GM19438 (cell line): Measurements from ENCODE around the gene PDZD2.
"Not testable (repeated sequence)": the region's sequence is repeated elsewhere in the genome, so short reads cannot be mapped to it uniquely, and the experiment has no call there.

Experiments used
- ATAC-seq: cut with Tn5 transposase; IDR thresholded peaks from one replicate; pipeline ENCODE4 v1.9.1; 2021; ENCODE audit warnings: low read depth; ENCODE audit not compliant: unreplicated experiment

PDZD2 gene

GRCh38 chr5:32023816-32024215 is 384.9 kb downstream of the PDZD2 start:
- no peak for ATAC-seq

- ATAC-seq: no peak
Observed at GRCh38 chr5:32024751-32025150, 385.8 kb downstream of the PDZD2 start.

GRCh38 chr5:32027093-32027716 is 388.3 kb downstream of the PDZD2 start:
- ATAC-seq: no peak

GRCh38 chr5:32027717-32028458 is 389.0 kb downstream of the PDZD2 start:
- no peak for ATAC-seq

GRCh38 chr5:32029261-32029660 is 390.3 kb downstream of the PDZD2 start:
- no peak for ATAC-seq

- ATAC-seq: no peak
Observed at GRCh38 chr5:32029781-32030180, 390.9 kb downstream of the PDZD2 start.

GRCh38 chr5:32030222-32030621 is 391.3 kb downstream of the PDZD2 start:
- ATAC-seq: no peak

- no peak for ATAC-seq
Observed at GRCh38 chr5:32030686-32031085, 391.8 kb downstream of the PDZD2 start.

- no peak for ATAC-seq
Observed at GRCh38 chr5:32031089-32031488, 392.2 kb downstream of the PDZD2 start.

GRCh38 chr5:32038523-32038922 is 399.6 kb downstream of the PDZD2 start:
- no peak for ATAC-seq

GRCh38 chr5:32039133-32039532 is 400.2 kb downstream of the PDZD2 start:
- ATAC-seq: not testable (repeated sequence)

GRCh38 chr5:32039601-32040000 is 400.7 kb downstream of the PDZD2 start:
- not testable (repeated sequence) for ATAC-seq

GRCh38 chr5:32040181-32040695 is 401.3 kb downstream of the PDZD2 start:
- not testable (repeated sequence) for ATAC-seq

GRCh38 chr5:32042551-32042961 is 403.6 kb downstream of the PDZD2 start:
- ATAC-seq: no peak

- ATAC-seq: no peak
Observed at GRCh38 chr5:32043105-32043504, 404.2 kb downstream of the PDZD2 start.

- no peak for ATAC-seq
Observed at GRCh38 chr5:32044434-32044833, 405.5 kb downstream of the PDZD2 start.

- ATAC-seq: no peak
Observed at GRCh38 chr5:32044939-32045338, 406.0 kb downstream of the PDZD2 start.

GRCh38 chr5:32047056-32047455 is 408.1 kb downstream of the PDZD2 start:
- ATAC-seq: no peak

GRCh38 chr5:32051796-32052195 is 412.9 kb downstream of the PDZD2 start:
- ATAC-seq: no peak

- ATAC-seq: no peak
Observed at GRCh38 chr5:32055891-32056866, 417.2 kb downstream of the PDZD2 start.
